Astrocyte of the spinal cord (primary cell): ENCODE data around the gene SERPINA10.
"Not testable (repeated sequence)": the region's sequence is repeated elsewhere in the genome, so short reads cannot be mapped to it uniquely, and the experiment has no call there.

Source experiments
- DNase-seq: peaks from one replicate; pipeline ENCODE4 v3.0.0; 2011; ENCODE audit warnings: low read depth, low spot score
- H3K4me3 ChIP-seq: 2 replicates; pipeline ENCODE4 v1.5.1; 2011; ENCODE audit warnings: low read depth, mild to moderate bottlenecking, low read length, moderate library complexity
- in situ Hi-C: cut with HindIII; loops from 2 replicates; pipeline ENCODE4 v1.10.0; 2017; ENCODE audit warnings: low sequenced_read_pairs
- TF ChIP-seq, protein P1 (sequence below): IDR thresholded peaks from 2 replicates; pipeline ENCODE4 v1.5.1; 2012; ENCODE audit warnings: low read depth, mild to moderate bottlenecking, low read length, inconsistent platforms

SERPINA10 gene

DNA sequence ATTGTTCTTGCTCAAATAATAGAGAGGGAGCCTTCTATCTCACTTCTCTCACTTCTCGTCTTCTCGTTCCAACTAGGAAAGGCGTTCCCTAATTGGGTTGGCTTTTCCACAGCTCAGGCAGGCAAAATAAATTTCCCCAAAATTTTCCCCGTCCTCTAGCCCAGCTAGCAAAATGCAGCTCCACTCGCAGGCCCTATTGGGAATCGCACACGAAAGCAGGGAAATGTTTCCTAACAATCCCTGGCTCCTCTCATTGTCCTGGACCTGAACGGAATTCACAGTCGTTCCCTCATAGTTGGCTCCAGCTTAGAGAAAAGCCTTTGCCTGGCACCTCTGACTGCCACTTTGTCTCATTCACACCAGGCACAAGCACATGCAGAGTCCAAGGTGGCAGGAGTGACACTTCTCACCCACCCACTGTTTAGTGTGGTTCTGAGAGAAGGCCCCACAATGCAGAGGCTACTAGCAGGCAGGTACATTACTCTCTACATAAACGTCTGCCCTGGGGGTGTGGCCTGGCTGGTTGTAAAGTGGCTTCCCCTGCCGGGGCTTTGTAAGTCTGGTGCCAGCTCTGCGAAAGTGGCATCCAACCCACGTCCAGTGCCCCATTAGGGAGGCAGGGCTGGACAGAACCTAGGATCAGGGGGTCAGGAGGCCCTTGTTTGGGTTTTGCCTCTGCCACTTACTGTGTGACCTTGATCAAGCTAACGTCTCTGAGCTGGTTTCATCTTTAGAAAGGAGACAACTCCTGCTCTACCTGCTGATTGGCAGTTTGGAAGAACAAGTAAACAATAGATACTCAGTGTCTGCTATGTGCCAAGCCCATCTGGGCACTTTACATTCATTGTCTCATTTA is 4.2 kb downstream of the SERPINA10 start:
- in situ Hi-C loops = no loop called here
- TF ChIP-seq, protein P1, sequence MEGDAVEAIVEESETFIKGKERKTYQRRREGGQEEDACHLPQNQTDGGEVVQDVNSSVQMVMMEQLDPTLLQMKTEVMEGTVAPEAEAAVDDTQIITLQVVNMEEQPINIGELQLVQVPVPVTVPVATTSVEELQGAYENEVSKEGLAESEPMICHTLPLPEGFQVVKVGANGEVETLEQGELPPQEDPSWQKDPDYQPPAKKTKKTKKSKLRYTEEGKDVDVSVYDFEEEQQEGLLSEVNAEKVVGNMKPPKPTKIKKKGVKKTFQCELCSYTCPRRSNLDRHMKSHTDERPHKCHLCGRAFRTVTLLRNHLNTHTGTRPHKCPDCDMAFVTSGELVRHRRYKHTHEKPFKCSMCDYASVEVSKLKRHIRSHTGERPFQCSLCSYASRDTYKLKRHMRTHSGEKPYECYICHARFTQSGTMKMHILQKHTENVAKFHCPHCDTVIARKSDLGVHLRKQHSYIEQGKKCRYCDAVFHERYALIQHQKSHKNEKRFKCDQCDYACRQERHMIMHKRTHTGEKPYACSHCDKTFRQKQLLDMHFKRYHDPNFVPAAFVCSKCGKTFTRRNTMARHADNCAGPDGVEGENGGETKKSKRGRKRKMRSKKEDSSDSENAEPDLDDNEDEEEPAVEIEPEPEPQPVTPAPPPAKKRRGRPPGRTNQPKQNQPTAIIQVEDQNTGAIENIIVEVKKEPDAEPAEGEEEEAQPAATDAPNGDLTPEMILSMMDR = no peak
- no peak for DNase-seq
- H3K4me3 ChIP-seq = no peak overlapping the region

DNA sequence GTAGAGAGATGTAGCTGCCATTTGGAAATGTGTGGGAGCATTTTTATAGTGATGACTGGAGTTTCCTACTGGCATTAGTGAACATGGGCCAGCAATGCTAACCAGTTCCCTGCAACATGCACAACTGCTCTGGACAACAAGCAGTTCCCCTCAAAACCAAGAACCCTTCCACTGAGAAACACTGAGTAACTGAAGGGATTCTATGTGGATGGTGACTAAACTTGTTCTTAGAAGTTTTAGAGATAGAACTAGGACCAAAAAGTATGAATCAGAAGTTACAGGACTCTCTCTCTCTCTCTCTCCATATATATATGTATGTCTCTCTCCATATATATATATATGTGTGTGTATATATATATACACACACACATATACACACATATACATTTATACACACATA is 7.9 kb downstream of the SERPINA10 start:
- DNase-seq = no peak
- H3K4me3 ChIP-seq = no peak overlapping the region
- TF ChIP-seq, protein P1 = no peak
- in situ Hi-C loops = no loop called here

DNA sequence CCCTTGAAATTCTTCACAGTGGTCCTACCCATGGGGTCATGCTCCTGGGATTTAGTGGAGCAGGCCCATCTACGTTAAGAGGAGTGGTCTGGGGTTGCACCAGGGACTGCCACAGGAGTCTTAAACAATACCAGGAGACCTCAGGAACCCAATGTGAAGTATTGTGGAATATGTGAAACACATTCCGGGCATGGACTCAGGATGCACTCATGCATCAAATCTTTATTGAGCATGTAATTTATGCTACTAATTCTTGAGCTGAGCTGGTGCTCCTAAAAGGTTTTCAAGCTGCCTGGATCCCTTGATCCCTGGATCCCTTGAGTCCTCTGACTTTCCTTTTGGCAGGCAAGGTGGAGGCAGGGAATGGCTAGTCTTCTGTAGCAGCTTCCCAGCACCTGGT is 8.8 kb downstream of the SERPINA10 start:
- TF ChIP-seq, protein P1 = no peak
- peak; percentile 23 for DNase-seq
- in situ Hi-C loops = no loop called here
- no peak overlapping the region for H3K4me3 ChIP-seq

DNA sequence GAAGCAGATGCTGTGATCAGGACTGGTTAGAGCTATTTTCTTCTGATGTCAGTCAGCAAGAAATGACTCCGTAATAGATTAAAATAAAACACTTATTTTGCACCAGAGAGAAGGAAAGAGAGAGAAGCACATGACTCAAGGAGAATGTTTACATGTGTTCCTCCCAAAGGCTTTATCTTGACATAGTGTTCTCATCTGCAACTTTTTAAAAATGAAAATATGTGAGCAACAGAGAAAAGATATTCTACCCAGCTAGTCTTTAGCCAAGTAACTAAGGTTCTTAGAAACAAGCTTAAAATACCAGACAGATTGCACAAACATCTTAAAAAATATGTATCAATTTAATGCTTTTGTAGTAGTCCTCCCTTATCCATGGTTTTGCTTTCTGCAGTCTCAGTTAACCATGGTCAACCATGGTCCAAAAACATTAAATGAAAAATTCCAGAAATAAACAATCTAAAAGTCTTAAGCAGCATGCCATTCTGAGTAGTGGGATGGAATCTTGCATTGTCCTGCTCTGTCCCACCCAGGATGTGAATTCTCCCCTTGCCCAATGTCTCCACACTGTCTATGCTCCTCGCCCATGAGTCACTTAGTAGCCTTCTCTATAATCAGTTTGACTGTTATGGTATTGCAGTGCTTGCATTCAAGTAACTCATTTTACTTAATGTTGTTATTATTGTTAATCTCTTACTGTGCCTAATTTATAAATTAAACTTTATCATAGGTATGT is 9.9 kb downstream of the SERPINA10 start:
- TF ChIP-seq, protein P1 = no peak
- in situ Hi-C loops = no loop called here
- no peak for DNase-seq
- H3K4me3 ChIP-seq = no peak overlapping the region

DNA sequence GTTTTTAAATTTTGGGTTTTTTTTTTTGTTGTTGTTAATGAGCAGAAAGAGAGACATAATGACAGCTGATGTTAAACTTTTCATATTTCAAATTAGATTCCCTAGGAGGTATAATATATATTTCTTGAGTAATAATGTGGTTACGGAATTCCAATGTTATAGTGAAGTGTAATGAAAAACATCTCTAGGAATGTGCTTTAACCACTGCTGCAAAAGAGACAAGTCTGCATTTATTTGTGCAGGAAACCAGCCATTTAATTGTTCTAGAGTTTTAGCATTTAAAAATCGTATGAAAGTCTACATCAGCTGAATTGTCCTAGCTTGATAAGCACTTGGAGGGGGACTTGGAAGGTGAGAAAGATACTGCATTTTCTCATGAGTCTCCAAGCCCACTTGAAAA is 14.3 kb downstream of the SERPINA10 start:
- TF ChIP-seq, protein P1 = no peak
- no peak overlapping the region for H3K4me3 ChIP-seq
- no peak for DNase-seq
- in situ Hi-C loops = no loop called here

DNA sequence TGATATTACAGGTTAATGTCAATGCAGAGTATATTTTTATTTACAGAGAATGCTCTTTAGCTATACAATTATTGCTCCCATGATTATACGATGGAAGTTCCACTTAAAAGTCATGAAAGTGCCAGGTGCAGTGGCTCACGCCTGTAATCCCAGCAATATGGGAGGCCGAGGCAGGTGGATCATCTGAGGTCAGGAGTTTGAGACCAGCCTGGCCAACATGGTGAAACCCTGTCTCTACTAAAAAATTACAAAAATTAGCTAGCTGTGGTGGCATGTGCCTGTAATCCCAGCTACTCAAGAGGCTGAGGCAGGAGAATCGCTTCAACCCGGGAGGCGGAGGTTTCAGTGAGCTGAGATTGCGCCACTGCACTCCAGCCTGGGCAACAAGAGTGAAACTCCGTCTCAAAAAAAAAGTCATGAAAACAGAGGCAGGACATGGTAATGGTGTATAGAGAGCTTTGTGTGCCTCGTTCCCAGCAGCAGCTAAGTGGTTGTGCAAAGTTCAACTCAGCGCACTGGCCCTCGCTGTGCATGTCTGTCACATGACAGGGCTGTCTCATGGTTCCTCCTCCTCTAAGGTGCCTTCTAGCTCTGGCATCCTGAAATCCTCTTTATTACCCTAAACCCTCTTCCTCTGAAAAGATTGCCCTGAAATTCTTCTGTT is 16.0 kb downstream of the SERPINA10 start:
- in situ Hi-C loops, DNase-seq: not testable (repeated sequence)

DNA sequence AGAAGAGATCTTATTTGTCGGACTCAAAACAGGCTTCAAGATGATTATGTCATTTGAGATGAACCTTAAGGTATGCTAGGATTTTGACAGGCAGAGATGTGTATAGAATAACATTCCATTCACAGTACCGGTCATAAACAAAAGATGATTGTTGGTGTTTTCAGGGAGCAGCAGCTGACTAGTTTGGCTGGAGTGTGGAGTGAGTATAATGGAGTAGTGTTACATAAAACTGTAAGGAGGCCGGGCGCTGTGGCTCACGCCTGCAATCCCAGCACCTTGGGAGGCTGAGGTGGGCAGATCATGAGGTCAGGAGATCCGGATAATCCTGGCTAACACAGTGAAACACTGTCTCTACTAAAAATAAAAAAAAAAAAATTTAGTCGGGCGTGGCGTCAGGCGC is 23.9 kb downstream of the SERPINA10 start:
- no peak for DNase-seq
- H3K4me3 ChIP-seq = no peak overlapping the region
- in situ Hi-C loops = no loop called here
- TF ChIP-seq, protein P1 = no peak

More for the DNA sequence above, 16.0 kb downstream of the SERPINA10 start:
- not testable (repeated sequence) for H3K4me3 ChIP-seq

DNA sequence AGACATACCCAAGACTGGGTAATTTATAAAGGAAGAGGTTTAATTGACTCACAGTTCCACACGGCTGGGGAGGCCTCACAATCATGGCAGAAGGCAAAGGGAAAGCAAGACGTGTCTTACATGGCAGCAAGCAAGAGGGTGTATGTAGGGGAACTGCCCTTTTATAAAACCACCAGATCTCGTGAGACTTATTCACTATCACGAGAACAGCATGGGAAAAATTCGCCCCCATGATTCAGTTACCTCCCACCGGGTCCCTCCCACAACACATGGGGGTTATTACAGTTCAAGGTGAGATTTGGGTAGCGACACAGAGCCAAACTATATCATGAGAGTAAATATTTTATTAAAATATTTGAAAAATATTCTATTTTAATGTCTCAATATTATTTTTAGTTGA is 24.5 kb downstream of the SERPINA10 start:
- DNase-seq, H3K4me3 ChIP-seq, in situ Hi-C loops: not testable (repeated sequence)
